ENCODE measurements around the gene RAB6D.
"Not testable (repeated sequence)": the region's sequence is repeated elsewhere in the genome, so short reads cannot be mapped to it uniquely, and the experiment has no call there.

The RAB6D gene

GRCh38 chr2:131335319-131335718 is 28.6 kb downstream of the RAB6D start:
- H3K4me3 Mint-ChIP-seq; ATAC-seq (ENCODE audit: low read depth); H3K4me1 Mint-ChIP-seq; H3K27ac Mint-ChIP-seq; H3K9me3 Mint-ChIP-seq; H3K36me3 Mint-ChIP-seq; DNase-seq (ENCODE audit: low spot score in 2 of 2): not testable (repeated sequence)
- peaks cover 15% of the 10 kb centered on the region for H3K27me3 Mint-ChIP-seq

- not testable (repeated sequence) for H3K9me3 Mint-ChIP-seq; DNase-seq (ENCODE audit: low spot score in 2 of 2); H3K36me3 Mint-ChIP-seq; H3K4me3 Mint-ChIP-seq; ATAC-seq (ENCODE audit: low read depth); H3K4me1 Mint-ChIP-seq; H3K27ac Mint-ChIP-seq
- peaks cover 13% of the 10 kb centered on the region for H3K27me3 Mint-ChIP-seq
Measured at GRCh38 chr2:131332709-131333108, 31.3 kb downstream of the RAB6D start.

- H3K27me3 Mint-ChIP-seq = peaks cover 13% of the 10 kb centered on the region
- not testable (repeated sequence) for ATAC-seq (ENCODE audit: low read depth); H3K9me3 Mint-ChIP-seq; H3K27ac Mint-ChIP-seq; H3K36me3 Mint-ChIP-seq; H3K4me3 Mint-ChIP-seq; DNase-seq (ENCODE audit: low spot score in 2 of 2); H3K4me1 Mint-ChIP-seq
Measured at GRCh38 chr2:131331000-131331399, 33.0 kb downstream of the RAB6D start.

GRCh38 chr2:131322209-131322608 is 41.8 kb downstream of the RAB6D start:
- Mint-ChIP-seq H3K4me1 (no peaks in the 10 kb centered on the region), H3K9me3 (no peaks in the 10 kb centered on the region), H3K27me3 (no peaks in the 10 kb centered on the region), H3K4me3 (no peak overlapping the region), H3K27ac (no peak overlapping the region), H3K36me3 (no peaks in the 10 kb centered on the region)
- ATAC-seq (ENCODE audit: low read depth) (no peak), DNase-seq (ENCODE audit: low spot score in 2 of 2) (no peak)

- not testable (repeated sequence) for H3K27me3 Mint-ChIP-seq; DNase-seq (ENCODE audit: low spot score in 2 of 2); H3K4me3 Mint-ChIP-seq; H3K4me1 Mint-ChIP-seq; ATAC-seq (ENCODE audit: low read depth); H3K36me3 Mint-ChIP-seq; H3K9me3 Mint-ChIP-seq; H3K27ac Mint-ChIP-seq
Measured at GRCh38 chr2:131321344-131321743, 42.6 kb downstream of the RAB6D start.

- not testable (repeated sequence) for H3K36me3 Mint-ChIP-seq; DNase-seq (ENCODE audit: low spot score in 2 of 2); ATAC-seq (ENCODE audit: low read depth); H3K4me3 Mint-ChIP-seq; H3K9me3 Mint-ChIP-seq; H3K27ac Mint-ChIP-seq; H3K27me3 Mint-ChIP-seq; H3K4me1 Mint-ChIP-seq
Measured at GRCh38 chr2:131311001-131311400, 53.0 kb downstream of the RAB6D start.

Data from memory B cell (primary cell).